ENCODE results near the gene TIMELESS.
"Not testable (repeated sequence)": the region's sequence is repeated elsewhere in the genome, so short reads cannot be mapped to it uniquely, and the experiment has no call there.

TIMELESS gene

DNA sequence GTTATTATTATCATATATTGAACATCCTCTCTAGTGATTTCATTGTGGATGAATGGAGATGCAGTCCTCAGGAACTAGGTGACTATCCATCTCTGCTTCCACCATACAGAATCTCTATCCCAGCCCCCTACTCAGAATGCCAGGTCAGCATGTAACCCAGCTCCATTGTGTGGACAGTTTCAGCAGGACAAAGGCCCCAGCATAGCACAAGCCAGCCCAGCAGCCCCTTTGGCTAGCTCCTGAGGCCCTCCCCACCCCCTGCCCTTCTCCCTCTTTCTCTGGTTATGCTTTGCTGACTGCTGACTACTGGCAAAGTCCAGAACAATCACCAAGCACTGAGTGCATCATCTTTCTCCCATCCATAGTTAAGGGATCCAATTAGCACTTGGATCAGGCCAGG lies 13.3 kb upstream of the TIMELESS start:
- DNase-seq (ENCODE audit: low spot score): no peak

DNA sequence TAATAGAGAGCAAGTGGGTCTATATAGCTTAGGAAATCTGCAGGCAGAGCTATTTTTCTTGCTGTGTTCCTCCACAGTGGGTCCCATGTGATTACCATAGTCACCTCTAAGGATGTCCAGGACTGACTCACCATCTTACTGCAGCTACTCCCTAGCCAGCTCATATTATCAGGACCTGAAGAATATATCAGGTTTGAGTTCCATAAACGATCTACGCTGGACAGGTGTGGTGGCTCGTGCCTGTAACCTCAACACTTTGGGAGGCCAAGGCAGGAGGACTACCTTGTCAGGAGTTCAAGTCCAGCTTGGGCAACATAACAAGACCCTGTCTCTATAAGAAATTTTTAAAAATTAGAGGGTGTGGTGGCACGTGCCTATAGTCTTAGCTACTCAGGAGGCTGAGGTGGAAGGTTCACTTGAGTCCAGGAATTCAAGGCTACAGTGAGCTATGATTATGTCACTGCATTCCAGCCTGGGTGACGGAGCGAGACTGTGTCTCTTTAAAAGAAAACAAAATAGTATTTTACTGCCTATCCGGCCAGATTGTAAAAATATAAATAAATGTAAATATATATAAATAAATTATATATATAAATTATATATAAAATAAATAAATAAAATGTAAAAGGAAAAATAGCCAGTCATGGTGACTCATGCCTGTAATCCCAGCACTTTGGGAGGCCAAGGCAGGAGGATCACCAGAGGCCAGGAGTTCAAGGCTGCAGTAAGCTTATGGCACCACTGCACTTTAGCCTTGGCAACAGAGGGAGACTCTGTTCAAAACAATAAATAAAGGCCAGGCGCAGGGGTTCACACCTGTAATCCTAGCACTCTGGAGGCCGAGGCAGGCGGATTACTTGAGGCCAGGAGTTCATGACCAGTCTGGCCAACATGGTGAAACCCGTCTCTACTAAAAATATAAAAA lies 12.3 kb upstream of the TIMELESS start:
- DNase-seq (ENCODE audit: low spot score): peak; percentile 90

DNA sequence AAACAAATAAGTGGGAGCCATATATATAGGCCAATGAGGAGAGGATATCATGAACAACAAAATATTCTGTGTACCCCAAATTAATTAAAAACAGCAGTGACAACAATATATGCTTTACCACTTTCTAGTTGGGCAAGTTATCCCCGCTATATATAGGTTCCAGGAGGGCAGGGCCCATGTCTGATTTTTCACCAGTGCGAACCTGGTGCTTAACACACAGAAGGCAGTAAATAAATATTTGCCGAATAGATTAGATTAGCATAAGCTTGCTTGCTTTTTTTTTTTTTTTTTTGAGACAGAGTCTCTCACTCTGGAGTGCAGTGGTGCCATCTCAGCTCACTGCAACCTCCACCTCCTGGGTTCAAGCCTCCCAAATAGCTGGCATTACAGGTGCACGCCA lies 8.6 kb upstream of the TIMELESS start:
- no peak for DNase-seq (ENCODE audit: low spot score)

DNA sequence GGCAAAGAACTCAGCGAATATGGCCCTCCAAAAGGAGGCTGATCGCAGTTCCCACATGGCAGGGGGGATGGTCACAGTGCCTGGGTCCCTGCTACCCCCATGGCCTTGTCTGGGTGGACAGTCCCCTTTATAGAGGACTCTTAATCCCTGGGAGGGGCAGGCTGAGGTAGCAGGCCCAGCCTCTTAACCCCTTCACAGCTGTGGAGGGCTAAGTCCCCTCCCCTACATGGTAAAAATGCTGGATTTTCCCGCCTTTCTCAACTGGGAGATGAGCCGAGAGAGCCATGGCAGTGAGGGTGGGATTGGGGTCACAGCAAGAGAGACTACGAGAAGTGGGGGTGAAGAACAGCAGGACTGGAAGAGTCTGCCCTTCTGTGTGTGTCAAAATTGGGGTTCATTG lies 5.3 kb upstream of the TIMELESS start, which contains the start of gene MIP:
TSS of gene MIP (minus strand) at position 101 of the 400 bp plus-strand sequence. CDS start at position 57, 44 bp downstream.
- DNase-seq (ENCODE audit: low spot score): no peak

DNA sequence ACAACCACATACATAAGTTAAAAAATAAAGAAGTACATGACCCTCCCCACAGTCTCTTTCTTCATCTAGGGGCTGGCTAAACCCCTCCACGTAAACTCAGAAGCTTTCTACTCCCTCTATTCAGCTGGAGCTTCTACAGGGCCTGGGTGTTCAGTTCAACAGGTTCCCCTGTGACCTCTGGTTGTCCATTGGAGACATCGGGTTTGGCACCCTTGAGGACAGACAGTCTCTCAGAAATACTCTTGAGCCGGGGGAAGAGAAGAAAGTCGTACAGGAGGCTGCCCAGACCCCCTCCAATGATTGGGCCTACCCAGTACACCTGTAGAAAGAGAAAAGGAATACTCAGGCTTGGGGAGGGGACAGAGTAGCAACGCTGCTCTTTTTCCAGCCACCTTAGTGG lies 1.9 kb upstream of the TIMELESS start:
- DNase-seq (ENCODE audit: low spot score): no peak

DNA sequence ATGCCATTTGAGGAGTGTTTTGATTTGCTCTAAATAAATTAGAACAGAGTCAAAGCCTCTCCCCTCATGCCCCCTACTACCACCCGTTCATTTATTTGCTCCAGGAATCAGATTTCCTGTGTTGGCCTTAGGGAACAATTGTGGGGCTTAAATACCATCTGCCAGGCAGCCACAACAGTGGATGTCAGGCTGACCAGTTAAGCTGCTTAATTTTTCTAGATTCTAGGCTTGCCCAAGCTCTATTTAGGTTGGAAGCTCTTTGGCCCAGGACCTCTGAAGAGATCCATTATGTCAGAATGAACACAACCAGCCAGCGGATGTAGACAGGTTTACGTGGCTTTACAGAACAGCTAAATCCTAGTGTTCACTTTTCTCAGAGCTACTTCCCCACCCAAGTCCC lies 1.0 kb upstream of the TIMELESS start:
- DNase-seq (ENCODE audit: low spot score): no peak

DNA sequence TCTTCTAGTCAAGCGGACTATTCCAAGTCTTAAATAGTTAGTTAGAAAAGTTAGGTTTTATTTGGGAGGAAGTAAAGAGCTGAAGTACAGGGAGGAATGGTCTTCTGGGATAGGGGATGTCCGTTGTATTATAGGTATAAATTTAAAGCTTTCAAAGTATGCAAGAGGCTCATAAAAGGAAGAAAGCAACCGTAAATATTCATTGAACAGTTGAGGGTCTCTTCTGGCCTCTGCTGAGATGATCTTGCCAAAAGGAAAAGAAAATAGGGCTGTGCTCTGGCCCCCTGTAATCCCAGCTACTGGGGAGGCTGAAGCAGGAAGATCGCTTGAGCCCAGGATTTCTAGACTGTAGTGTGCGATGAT lies 377 bp upstream of the TIMELESS start:
- no peak for DNase-seq (ENCODE audit: low spot score)

DNA sequence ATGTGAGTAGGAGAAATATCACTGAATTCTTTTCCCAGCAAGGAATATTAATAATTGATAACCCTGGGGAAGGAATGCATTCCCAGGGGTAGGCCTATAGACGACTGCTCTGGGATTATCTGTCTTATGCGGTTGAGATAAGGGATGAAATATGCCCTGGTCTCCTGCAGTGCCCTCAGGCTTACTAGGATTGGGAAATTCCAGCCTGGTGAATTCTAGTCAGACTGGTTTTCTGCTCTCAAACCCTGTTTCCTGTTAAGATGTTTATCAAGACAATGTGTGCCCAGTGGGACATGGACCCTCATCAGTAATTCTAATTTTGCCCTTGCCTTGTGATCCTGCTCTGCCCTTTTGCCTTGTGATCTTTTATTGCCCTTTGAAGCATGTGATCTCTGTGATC lies 6.0 kb downstream of the TIMELESS start:
- DNase-seq (ENCODE audit: low spot score): not testable (repeated sequence)

DNA sequence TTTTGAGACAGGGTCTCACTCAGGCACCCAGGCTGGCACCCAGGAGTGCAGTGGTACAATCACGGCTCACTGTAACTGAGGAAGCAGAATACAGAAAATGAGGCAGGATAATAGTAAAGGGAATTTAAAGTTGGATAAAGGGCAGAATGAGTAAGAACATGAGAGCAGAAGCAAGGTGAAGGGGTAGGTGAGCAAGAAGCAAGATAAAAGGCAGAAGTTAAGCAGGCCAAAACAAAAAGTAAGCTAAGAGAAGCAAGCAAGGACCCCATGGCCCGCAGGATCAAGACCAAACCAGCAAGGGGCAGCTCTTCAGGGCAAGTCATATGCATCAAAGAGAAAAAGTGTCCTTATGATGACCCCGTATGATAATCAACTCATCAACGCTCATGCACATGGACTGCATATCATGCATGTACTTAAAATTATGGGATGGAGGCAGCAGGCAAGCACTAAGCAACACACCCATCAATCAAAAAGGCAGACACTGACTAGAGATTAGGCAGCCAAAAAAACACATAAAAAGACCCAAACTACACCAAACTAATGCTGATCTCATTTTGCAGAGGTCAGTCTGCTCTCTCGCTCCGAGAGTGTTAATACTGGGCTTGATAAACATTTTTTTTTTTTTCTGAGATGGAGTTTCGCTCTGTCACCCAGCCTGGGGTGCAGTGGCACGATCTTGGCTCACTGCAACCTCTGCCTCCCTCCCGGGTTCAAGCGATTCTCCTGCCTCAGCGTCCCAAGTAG lies 11.6 kb downstream of the TIMELESS start:
- no peak for DNase-seq (ENCODE audit: low spot score)

DNA sequence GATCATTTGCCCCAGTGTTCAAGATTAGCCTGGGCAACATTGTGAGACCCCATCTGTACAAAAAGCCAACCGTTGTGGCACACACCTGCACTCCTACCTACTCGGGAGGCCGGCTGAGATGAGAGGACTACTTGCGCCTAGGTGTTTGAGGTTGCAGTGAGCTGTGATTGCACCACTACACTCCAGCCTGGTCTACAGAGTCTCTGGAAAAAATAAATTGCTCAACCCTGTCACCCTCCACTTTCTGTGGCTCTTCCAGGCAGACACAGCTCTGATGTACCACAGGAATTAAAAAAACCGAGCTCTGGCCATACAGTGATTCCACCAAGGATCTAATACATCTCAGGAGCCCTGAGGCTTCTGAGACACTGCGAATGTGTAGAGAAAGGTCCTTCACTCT lies 14.4 kb downstream of the TIMELESS start:
- no peak for DNase-seq (ENCODE audit: low spot score)

DNA sequence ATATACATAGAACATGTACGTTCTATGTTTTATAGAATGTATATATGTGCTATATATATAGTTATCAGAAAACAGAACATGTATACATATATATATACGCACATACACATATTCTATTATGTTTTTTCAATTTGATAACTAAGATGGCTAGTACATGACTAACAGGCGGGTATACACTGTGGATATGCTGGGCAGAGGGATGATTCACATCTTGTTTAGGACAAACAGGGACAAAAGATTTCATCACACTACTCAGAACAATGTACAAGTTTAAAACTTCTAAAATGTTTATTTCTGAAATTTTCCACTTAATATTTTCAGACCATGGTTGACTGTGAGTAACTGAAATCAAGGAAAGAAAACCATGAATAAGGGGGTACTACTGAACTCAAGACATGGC lies 17.4 kb downstream of the TIMELESS start:
- no peak for DNase-seq (ENCODE audit: low spot score)

DNA sequence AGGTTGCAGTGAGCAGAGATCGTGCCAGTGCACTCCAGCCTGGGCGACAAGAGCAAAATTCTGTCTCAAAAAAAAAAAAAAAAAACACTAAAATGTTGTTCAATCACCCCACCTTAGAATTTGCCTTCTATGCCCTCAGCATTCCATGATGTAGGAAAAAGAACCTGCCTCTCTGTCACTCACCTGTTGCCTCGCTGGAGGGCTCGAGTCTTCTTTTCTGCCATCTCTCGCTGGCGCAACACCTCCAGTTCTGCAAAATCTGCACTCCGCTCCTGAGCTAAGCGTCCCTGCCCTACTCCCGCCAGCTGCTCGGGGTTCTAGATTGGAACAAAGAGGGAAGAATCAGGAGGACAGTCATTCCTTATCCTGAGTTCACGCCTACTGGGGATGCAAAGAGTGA lies 17.9 kb downstream of the TIMELESS start:
- no peak for DNase-seq (ENCODE audit: low spot score)

DNA sequence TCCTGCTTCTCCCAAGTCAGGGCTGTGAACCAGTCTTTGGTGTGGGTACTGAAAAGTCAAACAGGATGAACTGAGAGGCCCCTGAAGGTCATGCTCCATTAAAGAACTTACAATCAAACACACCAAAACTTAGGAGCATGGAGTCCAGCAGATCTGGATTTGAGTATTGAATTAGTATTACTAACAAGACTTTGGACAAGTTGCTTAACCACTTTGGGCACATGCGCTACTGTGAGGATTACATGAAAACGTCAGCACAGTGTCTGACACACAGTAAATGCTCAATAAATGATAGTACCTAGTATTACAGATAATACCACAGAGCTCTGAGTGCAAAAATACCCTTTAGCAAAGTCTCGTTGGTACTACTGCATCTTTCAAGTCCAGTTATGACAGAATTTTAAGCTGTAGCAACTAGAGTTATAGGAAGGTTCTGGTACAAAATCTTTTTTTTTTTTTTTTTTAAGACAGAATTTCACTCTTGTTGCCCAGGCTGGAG lies 23.2 kb downstream of the TIMELESS start:
- DNase-seq (ENCODE audit: low spot score): no peak

DNA sequence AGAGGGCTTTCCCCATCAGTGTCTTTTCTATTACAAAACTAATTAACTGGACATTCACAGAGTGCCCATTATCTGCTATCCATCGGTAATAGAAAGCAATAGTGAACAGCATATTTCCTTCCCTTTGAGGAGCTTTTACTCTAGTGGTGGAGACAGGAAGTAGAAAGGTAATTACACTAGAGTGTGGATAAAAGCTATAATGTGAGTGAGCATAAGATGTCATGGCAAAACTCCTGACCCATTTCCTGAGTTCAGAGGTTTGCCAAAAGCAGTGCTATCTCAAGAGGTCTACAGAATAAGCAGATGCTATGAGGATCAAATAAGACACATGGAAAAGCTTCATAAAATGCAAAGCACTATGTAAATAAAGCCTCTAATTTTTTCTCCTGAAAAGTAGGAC lies 24.0 kb downstream of the TIMELESS start:
- DNase-seq (ENCODE audit: low spot score): no peak

DNA sequence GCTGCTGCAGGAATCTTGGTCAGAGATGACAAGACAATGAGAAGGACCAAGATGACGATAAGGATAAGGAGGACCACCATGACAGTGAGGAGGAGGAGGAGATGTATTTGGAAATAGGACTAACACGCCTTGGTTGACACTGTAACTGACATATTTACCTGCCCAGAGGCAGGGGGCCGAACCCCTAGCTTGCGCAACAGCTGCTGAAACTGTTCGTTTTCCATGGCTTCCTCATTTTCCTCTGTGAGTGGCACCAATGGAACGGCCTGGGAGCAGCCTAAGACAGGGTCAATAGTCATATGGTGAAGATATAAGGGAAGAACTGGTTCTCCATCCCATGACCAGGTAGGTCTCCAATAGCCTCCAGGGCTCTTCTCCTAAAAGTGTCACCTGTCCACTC lies 28.8 kb downstream of the TIMELESS start:
- no peak for DNase-seq (ENCODE audit: low spot score)

DNA sequence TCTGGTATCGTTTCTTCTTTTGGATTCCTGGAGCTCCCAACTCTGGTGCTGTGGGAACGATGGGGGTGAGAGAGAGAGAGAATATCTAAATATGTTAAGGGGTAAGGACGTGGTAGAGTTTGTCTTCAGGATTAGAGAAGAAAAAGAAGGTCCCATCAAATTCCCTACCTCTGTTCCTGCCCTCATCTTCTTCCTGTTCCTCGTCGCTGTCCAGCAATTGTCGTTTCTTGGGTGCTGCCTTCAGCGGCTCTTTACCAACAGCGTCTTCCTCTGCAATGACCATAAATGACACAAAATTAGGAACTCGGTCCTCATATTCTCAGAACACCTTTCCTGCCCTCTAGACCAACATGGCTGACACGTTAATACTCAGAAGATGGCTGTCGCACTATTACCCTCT lies 31.5 kb downstream of the TIMELESS start:
- DNase-seq (ENCODE audit: low spot score): no peak

DNA sequence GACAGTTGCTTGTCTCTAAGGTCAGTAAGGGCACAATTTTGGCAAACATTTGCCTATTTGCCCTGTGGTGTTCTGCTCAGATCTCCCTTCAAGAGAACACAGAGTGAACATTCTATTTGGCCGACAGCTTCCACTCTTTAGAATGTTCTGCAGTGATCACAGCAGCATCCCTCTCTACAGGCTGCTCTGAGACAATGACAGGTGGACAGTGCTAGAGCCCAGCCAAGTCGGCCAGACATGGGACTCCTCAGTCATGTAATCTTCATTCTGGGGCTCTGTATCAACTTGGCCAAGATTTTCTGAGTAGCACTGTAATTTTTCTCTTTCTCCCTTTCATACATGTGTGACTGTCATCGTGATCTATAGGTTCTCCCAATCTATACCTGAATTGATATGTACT lies 34.8 kb downstream of the TIMELESS start:
- DNase-seq (ENCODE audit: low spot score): no peak

DNA sequence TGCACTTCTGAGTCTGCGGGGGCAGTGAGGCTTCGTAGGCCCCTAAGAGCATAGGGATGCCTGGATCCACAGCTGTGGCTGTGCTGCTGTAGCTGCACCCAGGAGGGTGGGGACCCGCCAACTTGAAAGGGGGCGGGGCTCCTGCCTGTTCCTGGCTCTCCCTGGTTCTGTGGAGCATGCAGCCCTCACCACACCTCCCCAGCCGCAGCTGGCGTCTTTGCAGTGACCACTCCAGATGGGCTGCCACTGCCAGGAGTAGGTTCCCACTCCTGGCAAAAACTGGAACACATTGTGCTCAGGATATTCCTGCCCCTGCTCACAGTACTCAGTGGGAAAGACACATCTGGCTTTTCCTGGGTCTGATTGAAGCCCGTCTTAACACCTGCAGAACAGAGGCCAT lies 35.8 kb downstream of the TIMELESS start:
- DNase-seq (ENCODE audit: low spot score): no peak

DNA sequence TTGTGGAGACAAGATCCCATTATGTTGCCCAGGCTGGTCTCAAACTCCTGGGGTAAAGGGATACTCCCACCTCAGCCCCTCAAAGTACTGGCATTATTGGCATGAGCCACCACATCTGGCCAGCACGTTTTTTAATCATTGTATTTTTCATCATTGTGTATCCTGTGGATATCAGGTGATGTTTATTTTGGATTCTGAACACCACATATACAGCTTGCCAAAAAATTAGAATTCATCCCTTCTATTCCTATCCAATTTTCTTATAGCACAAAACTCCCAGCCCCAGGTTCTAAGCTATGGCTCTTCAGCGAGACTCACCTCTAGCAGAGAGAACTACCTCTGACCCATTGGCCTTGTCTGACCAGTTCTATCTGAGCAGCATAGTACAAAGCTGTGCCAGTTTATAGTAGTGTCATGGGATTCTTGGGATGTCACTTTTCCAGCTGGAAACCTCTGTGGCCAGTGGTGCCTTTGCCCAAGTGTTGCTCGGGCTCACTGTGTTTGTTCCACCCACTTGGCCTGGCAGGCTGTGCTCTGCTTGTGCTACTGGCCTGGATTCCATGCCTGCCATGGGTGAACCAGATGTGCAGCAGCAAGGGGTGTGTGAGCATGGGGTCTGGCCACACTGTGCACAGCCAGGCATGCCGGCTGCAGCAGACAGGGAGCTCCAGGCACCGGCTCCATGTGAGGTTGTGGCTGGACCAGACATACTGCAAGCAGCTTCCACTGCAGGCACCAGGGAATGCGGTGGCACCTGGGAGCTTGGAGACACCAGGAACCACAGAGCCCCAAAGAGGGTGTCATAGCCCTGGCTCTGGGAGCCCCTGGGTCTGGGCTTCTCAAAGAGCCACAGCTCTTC lies 37.2 kb downstream of the TIMELESS start:
- DNase-seq (ENCODE audit: low spot score): no peak

DNA sequence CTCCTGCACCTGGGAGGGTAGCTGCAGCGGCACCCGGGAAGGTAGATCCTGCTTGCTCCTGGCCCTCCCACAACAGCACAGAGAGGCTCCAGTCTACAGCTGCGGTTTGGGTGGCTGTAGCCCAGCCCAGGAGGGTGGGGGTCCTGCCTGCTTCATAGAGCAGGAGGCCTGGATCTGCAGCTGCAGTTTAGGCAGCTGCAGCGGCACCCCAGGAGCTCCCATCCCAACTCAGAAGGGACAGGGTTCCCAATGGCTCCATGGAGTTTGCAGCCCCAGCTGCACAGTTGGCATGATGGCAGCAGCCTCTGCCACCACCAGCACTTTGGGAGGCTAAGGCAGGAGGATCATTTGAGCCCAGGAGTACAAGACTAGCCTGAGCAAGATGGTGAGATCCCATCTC lies 38.5 kb downstream of the TIMELESS start:
- no peak for DNase-seq (ENCODE audit: low spot score)

DNA sequence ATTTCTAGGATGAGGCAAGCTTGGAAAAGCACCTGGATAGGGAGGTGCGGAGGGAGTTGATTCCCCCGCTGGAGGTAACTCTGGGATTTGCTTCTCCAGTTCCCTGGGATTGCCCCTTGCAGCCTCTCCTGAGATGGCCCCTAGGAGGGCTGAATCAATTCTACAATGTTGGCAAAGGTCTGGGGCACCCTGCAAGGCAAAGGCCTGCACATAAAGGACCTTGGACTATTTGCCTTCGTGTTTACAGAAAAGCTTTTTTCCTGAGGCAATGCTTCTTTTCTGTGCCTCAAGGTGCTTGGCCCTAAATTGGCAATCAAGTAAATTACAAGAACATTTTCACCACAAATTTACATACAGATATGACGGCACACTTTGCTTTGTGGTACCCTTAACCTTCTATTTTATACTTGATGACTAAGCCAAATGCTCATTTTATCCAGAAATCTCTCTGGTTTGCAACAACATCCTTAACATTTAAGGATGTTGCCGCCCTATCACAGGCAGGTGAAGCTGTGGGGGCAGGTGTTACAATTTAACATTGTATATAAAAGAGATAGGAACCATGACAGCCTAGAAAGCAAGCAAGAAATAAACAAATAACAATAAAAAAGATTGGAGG lies 40.3 kb downstream of the TIMELESS start:
- DNase-seq (ENCODE audit: low spot score): no peak

DNA sequence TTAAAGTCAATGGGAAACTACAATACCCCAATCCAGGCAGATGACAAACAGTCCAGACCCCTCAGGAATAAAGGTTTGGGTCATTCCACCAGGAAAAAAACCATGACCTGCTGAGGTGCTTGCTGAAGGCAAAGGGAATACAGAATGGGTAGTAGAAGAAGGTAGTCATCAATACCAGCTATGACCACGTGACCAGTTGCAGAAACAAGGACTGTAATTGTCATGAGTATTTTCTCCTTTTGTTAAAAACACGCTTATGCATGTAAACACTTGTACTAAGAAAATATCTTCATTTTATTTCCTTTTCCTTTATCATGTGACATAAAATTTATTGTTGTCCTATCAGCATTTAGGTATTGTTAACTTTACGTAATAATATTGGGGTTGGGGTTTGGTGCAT lies 45.0 kb downstream of the TIMELESS start:
- DNase-seq (ENCODE audit: low spot score): not testable (repeated sequence)

All from kidney tubule cell (primary cell).